ENCODE measurements around the gene NDUFAF5.
"Not testable (repeated sequence)": the region's sequence is repeated elsewhere in the genome, so short reads cannot be mapped to it uniquely, and the experiment has no call there.

Gene NDUFAF5

DNA sequence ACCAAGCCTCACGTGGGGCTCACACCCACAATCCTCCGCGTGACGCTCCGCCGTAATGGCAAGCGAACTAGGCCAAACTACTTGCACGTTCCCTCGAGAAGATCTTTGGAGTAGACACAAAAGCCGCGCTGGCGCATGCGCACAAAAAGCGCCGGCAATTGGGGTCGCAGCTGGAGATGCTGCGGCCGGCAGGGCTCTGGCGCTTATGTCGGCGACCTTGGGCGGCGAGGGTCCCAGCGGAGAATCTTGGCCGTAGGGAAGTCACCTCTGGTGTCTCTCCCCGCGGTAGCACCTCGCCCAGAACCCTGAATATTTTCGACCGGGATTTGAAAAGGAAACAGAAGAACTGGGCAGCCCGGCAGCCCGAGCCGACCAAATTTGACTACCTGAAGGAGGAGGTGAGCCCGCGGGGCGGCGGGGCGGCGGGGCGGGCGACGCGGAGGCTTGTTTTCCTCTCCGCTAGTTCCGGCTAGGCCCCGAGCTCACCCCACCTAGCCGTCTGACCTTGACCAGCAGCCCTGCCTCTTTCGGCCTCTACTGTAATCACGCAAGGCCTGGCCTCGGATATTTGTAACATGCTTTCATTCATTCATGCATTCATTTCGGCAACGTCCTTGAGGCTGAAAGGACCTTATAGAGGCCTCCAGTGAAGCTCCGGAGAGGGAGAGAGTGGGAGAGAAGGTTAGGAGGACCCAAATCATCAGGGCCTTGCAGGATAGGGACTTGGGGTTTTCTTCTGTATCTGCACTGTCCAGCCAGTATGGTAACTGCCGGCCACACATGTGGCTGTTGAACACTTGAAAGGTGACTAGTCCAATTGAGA is at the start of gene NDUFAF5, which contains the start of gene ESF1:
Gene NDUFAF5 (plus strand): TSS at position 136 of the 823 bp plus-strand sequence. CDS start 41 bp downstream, at position 177.
Gene ESF1 (minus strand): TSS at position 27 of the 823 bp plus-strand sequence. CDS start 1,779 bp downstream, outside the sequence.
- peak; percentile 73 to 74 for DNase-seq (ENCODE audit: low read depth in 2 of 2)

- DNase-seq (ENCODE audit: low read depth in 2 of 2) = no peak
Measured at GRCh38 chr20:13735826-13736225, 49.0 kb upstream of the NDUFAF5 start.

DNA sequence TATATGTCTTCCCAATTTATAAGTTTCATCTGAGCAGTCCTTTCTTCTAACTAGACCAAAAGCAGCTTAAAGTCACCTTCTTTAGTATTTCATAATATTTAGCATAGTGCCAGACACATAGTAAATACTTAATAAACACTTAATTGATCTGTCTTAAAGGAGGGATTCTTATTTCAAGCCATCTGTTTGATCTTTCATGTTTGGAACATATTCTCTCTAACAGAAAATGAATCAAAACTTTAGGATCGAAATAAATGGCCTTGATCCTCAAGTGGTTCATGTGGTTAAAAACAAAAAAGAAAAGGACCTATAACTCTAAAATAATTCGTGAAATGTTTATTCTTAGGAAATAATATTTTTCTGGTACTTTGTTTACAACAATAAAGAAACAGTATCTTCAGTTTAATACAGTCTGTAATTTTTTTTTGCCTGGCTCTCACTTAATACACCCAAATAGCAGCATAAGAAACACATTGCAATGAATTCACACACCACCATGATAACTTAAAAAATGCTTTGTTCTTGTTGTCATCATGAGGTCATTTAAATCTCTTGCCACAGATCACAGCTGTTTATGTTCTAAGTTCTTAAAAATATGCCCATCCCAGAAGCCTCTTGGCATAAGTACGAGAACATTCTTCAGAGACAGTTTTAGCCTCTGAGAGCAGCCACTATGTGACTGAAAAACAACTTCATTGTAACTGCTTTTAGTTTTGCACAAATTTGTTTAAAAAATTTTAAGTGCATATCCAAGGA is 48.2 kb upstream of the NDUFAF5 start:
- no peak for DNase-seq (ENCODE audit: low read depth in 2 of 2)

DNA sequence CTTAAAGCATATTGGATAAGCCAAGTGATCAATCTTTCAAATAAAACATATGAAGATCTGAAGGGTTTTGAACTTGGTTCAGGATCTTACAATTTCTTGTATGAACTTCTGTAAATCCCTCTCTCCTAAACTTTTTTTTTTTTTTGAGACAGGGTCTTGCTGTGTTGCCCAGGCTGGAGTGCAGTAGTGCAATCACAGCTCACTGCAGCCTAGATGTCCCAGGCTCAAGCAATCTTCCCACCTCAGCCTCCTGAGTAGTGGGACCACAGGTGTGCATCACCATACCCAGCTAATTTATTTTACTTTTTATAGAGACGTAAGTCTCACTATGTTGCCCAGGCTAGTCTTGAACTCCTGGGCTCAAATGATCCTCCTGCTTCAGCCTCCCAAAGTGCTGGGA is 46.6 kb upstream of the NDUFAF5 start:
- not testable (repeated sequence) for DNase-seq (ENCODE audit: low read depth in 2 of 2)

GRCh38 chr20:13739731-13740649 is 44.8 kb upstream of the NDUFAF5 start:
- no peak for DNase-seq (ENCODE audit: low read depth in 2 of 2)

DNA sequence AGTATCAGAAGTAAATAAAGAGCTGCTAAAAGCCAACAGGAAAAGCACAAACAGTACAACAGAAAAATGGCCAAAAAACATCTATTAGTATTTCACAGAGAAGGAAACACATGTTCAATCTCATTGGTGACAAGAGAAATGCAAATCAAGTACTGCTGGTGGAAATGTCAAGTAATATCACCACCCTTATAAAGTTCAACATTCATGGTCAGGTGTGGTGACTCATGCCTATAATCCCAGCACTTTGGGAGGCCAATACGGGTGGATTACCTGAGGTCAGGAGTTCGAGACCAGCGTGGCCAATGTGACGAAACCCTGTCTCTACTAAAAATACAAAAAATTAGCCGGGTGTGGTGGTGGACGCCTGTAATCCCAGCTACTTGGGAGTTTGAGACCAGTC is 42.9 kb upstream of the NDUFAF5 start:
- no peak for DNase-seq (ENCODE audit: low read depth in 2 of 2)

DNA sequence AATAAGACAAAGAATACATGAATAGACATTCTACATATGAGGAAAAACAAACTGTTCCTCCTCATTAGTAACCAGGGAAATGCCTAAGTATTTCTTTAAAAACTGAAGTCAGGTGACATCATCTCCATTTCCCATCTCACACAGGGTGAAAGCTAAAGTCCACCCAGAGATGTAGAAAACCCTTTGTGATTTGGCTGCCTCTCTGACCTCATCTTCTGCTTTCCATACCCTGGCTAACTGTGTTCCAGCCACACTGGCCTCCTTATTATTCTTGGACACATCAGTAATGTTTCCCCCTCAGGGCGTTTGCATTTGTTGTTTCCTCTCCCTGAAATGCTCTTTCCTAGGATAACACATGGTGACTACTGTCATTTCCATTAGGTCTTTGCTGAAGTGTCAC is 40.5 kb upstream of the NDUFAF5 start:
- DNase-seq (ENCODE audit: low read depth in 2 of 2) = no peak

DNA sequence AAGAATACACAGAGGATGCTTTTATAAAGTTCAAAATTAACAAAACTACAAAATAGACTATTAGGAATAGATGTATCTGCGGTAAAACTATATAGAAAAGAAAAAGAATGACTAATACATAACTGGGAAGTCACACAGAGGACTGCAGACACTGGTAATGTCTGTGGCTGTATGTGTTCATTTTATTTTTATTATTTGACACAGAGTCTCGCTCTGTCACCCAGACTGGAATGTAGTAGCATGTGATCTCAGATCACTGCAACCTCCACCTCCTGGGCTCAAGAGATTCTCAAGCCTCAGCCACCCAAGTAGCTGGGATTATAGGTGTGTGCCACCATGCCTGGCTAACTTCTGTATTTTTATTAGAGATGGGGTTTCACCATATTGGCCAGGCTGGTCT is 39.0 kb upstream of the NDUFAF5 start:
- DNase-seq (ENCODE audit: low read depth in 2 of 2) = no peak

DNA sequence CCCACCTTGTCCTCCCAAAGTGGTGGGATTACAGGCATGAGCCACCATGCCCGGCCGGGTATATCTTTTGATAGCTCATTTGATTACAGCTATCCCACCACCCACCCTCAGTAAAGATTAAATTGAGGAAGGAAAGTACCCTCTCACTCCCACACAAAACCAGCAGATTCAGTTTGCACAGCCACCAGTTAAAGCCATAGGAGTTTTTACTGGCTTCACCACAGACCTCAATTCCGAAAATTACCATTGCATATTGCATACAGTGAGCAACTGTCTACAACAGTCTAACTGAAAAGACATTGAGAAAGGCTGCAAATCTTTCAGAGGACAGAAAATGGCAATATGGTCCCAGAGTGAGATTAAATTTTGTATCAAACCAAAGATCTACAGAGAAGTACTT is 35.0 kb upstream of the NDUFAF5 start:
- DNase-seq (ENCODE audit: low read depth in 2 of 2) = no peak

GRCh38 chr20:13753436-13754036 is 31.3 kb upstream of the NDUFAF5 start:
- DNase-seq (ENCODE audit: low read depth in 2 of 2) = no peak

DNA sequence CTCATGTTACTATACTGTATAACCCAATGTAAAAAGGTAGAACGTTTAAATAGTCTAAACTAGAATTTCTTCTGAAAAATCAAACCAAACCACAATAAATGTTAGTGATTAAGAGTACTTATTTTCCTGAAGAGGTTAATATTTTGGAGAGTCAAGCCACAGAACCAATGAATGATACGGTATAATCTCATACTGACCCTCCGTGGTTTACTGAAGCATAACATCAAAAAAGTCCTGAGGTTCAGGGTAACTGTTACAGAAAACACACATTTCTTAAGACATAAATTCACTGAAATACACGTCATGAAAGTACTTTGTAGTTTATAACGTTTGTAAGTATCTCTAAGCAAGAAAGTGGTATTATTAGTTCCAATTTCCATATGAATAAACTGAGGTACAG is 29.0 kb upstream of the NDUFAF5 start:
- no peak for DNase-seq (ENCODE audit: low read depth in 2 of 2)

- no peak for DNase-seq (ENCODE audit: low read depth in 2 of 2)
Measured at GRCh38 chr20:13756551-13756950, 28.3 kb upstream of the NDUFAF5 start.

DNA sequence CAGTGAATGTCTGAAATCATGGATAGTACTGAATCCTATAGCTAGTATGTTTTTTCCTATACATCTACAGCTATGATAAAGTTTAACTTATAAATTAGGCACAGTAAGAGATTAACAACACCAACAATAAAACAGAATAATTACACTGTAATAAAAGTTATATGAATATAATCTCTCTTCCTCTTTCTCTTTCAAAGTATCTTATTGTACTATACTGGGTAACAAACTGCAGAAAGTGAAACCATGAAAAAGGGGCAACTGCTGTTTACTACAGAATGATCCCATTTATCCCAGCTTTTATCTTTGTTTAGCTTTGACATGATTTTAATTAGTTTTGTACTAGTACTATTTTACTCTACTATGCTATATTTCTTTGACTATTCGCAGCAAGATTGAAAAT is 25.9 kb upstream of the NDUFAF5 start:
- no peak for DNase-seq (ENCODE audit: low read depth in 2 of 2)

GRCh38 chr20:13760451-13760946 is 24.3 kb upstream of the NDUFAF5 start:
- DNase-seq (ENCODE audit: low read depth in 2 of 2) = not testable (repeated sequence)

- DNase-seq (ENCODE audit: low read depth in 2 of 2) = no peak
Measured at GRCh38 chr20:13765299-13765698, 19.5 kb upstream of the NDUFAF5 start.

DNA sequence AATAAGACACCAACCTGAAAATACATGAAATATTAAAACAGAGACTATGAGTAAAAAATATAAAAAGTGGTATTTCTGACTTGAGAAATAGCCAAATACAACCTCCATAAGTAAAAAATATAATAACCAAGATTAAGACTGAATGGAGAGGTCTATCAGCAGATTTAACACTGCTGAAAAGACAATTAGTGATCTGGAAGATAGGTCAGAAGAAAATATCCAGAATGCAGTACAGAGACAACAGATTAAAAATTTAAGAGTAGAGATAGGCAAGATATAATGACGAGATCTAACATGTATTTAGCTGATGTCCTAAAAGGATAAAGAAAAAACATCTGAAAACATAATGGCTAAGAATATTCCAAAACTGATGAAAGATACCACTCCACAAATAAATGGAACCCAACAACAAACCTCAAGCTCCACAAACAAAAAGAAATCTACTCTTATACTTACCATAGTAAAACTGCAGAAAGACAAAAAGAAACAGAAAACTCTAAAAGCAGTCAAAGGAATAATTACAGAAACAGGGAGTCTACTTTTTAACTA is 18.9 kb upstream of the NDUFAF5 start:
- no peak for DNase-seq (ENCODE audit: low read depth in 2 of 2)

DNA sequence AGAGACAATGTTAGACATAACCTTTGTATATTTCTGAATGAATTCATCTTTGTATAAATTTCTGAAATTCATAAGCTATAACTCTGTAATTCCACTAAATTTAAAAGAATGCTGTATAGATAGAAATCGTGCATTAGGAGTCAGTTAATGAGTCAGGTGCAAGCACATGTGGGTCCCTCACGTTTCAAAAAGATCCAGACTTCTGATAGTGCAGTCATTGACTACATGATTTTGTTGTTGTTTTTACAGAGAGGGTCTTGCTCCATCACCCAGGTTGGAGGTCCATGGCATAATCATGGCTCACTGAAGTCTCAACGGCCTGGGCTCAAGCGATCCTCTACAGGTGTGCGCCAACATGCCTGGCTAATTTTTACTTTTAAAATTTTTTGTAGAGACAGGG is 14.7 kb upstream of the NDUFAF5 start:
- DNase-seq (ENCODE audit: low read depth in 2 of 2) = no peak

DNA sequence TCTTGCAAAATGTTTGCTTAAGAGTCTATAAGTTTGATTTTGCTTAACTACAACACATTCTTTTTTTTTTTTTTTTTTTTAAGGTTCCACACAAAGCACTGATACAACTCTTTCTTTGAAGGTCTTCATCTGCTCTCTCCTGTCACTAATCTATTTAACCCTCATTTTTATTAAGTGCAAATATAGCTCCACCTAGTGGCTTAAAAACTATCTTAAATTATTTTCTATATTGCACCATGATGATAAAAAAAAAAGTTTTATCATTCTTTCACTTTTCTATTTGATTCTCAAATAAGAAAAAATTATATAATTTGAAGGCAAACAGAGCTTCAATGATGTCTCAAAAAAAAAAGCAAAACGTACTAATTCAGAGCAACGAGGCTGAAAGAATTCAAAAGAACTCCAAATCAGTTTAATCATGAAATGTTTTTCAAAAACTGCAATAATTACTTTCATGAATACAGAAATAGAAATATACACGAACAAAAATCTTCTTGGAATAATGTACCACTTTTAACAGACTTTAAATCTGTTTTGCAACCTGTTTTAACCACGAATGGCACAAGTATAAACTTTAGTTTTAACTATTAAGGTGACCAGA is 12.9 kb upstream of the NDUFAF5 start:
- no peak for DNase-seq (ENCODE audit: low read depth in 2 of 2)

DNA sequence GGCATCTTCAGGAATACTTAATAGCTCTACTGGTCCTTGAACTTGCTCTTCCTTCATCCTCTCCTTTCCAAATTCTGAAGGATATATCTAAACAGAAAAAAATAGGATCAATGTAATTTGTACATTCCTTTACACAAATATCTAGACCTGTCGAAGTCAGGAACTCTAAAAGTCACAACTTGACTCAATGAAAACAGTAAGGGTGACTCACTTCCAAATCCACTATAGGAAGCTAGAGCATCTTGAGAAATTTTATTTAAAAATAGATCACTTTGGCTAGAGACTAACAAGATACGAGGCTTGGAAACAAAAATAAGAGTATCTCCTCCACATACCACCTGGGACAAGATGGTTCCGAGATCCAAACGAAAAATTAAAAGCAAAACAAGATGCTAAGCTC is 12.3 kb upstream of the NDUFAF5 start:
- DNase-seq (ENCODE audit: low read depth in 2 of 2) = no peak

DNA sequence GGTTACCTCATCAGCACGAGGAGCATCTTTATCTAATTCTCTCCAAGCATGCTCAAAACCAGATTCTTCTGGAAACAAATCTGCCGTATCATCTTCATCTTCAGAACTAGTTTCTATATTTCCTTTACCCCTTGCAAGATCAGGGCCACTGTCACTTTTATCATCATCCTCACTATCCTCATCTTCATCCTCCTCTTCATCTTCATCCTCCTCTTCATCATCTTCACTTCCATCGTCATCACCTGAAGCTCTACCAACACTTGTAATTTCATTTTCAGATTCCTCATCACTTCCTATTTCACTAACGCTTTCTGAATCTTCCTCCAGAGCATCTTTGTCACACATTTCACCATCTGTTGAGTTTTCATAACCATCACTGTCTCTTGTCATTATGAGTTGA is 9.0 kb upstream of the NDUFAF5 start:
- no peak for DNase-seq (ENCODE audit: low read depth in 2 of 2)

All from stimulated activated CD4-positive, alpha-beta T cell treated with anti-CD3 and anti-CD28 coated beads, Interleukin-1b, Interleukin-23, amount 100 ng/mL, for 1 hour (primary cell).